Panc1 (cell line): ENCODE measurements around the gene KRTAP16-1. TPM values are rescaled to one million over a fixed set of nuclear protein-coding genes. Genes with fewer than 3 reads are reported as not detected.

ENCODE experiments used
- ATAC-seq: fragments of 200-7000 bp; cut with Tn5 transposase; 2 replicates; pipeline ENCODE4 v1.9.1; 2020; ENCODE audit warnings: mild to moderate bottlenecking, moderate library complexity
- BruUV-seq: library from RNA; stranded (reverse); fragments of 400-500 nt; replicated peaks from 2 replicates; lab custom pipeline; 2021; lab: Mats Ljungman, UMichigan
- CTCF ChIA-PET: fragments of 300-600 bp; sonication (Branson Sonifier 250); formaldehyde crosslinking; loops from one replicate; lab custom pipeline; 2022; ENCODE audit warnings: antibody characterized with exemption; lab: Charles Lee
- POLR2A ChIA-PET: fragments of 300-600 bp; sonication (Branson Sonifier 250); formaldehyde crosslinking; loops from one replicate; lab custom pipeline; 2022; ENCODE audit warnings: antibody characterized with exemption; lab: Charles Lee
- DNase-seq: peaks from one replicate; pipeline ENCODE4 v3.0.0-alpha.2; 2010; ENCODE audit warnings: low read depth, low spot score
- H3K27ac ChIP-seq: 2 replicates; pipeline ENCODE4 v1.5.1; 2011; ENCODE audit warnings: mild to moderate bottlenecking, low read length, inconsistent platforms
- H3K27me3 ChIP-seq: fragments of 200-500 bp; sonication (Bioruptor generic); 2 replicates; pipeline ENCODE4 v1.6.0; 2014; ENCODE audit warnings: low read length, inconsistent platforms; ENCODE audit not compliant: control insufficient read depth, insufficient read depth
- H3K36me3 ChIP-seq: fragments of 200-500 bp; sonication (Bioruptor generic); 2 replicates; pipeline ENCODE4 v1.5.1; 2014; ENCODE audit warnings: inconsistent platforms, mild to moderate bottlenecking, low read length, moderate library complexity; ENCODE audit not compliant: control insufficient read depth, insufficient read depth
- H3K4me1 ChIP-seq: 2 replicates; pipeline ENCODE4 v1.5.1; 2011; ENCODE audit warnings: inconsistent platforms, mild to moderate bottlenecking, low read length, moderate library complexity; ENCODE audit not compliant: control insufficient read depth, insufficient read depth
- H3K4me3 ChIP-seq, 2 experiments: 2 replicates each; pipeline ENCODE4 v1.5.1; 2011 to 2012; ENCODE audit warnings: low read depth in 2 of 2, low read length in 2 of 2, mild to moderate bottlenecking in 2 of 2, inconsistent platforms in 1 of 2, moderate library complexity in 1 of 2
- H3K9me3 ChIP-seq: fragments of 200-500 bp; sonication (Bioruptor generic); 2 replicates; pipeline ENCODE4 v1.5.1; 2014; ENCODE audit warnings: low read depth, mild to moderate bottlenecking, inconsistent platforms, low read length, moderate library complexity; ENCODE audit not compliant: control insufficient read depth, insufficient read depth
- CTCF ChIP-seq: fragments of 450-650 bp; IDR thresholded peaks from 2 replicates; pipeline ENCODE4 v1.5.1; 2017; ENCODE audit warnings: mild to moderate bottlenecking
- POLR2AphosphoS5 ChIP-seq: IDR thresholded peaks from 2 replicates; pipeline ENCODE4 v1.6.1; 2012; ENCODE audit warnings: mild to moderate bottlenecking, low read depth, low read length, moderate library complexity
- REST ChIP-seq, 2 experiments: IDR thresholded peaks; 2 replicates each; pipeline ENCODE4 v1.6.1; 2011 to 2012; ENCODE audit warnings: low read depth in 2 of 2, control low read depth in 1 of 2, low read length in 1 of 2, mild to moderate bottlenecking in 1 of 2, moderate library complexity in 1 of 2; ENCODE audit not compliant: insufficient read depth in 1 of 2
- SIN3A ChIP-seq: IDR thresholded peaks from 2 replicates; pipeline ENCODE4 v1.6.1; 2012; ENCODE audit warnings: low read depth, mild to moderate bottlenecking, low read length, moderate library complexity, borderline replicate concordance; ENCODE audit not compliant: insufficient read depth
- TCF7L2 ChIP-seq: IDR thresholded peaks from 2 replicates; pipeline ENCODE4 v1.6.1; 2011; ENCODE audit warnings: mild to moderate bottlenecking, low read depth, low read length, inconsistent platforms
- in situ Hi-C: cut with HindIII; loops from 2 replicates; pipeline ENCODE4 v1.10.0; 2016; ENCODE audit warnings: low sequenced_read_pairs, low pct_unique_long_range_greater_than_20kb
- intact Hi-C: fragments of 100-400 bp; cut with micrococcal nuclease; formaldehyde crosslinking; loops from one replicate; pipeline ENCODE4 v1.10.0; 2022; ENCODE audit not compliant: unreplicated experiment
- total RNA-seq: library from RNA; stranded (reverse); gene quantifications from one replicate; pipeline ENCODE4 v1.2.1, GENCODE V29; 2021; ENCODE audit not compliant: unreplicated experiment

Gene KRTAP16-1
- total RNA-seq, 1 experiment from 2014 or later = not detected

GRCh38 chr17:41322903-41323895 lies 14.1 kb upstream of the KRTAP16-1 start:
- Histone ChIP-seq H3K36me3 (no peaks in the 10 kb centered on the region), H3K4me1 (no peaks in the 10 kb centered on the region), H3K9me3 (0 out of 2 replicates have a peak, but pooled peaks cover 2% of the 10 kb centered on the region), H3K27me3 (no peaks in the 10 kb centered on the region), H3K27ac (no peak overlapping the region), H3K4me3 (no peak overlapping the region)
- DNase-seq (no peak), ATAC-seq (no peak)
- CTCF ChIA-PET = interaction anchor here (1.0 to 2.6 kb wide), 4 partner anchors 11 to 413 kb away, joined by 3 to 11 read pairs (median 8); no protein-coding TSS in a partner anchor
- no peak for TF ChIP-seq REST (IDR thresholded peaks at IDR 0.05; ENCODE audit: insufficient read depth in 1 of 2, low read depth in 2 of 2, low read length in 1 of 2)
- TF ChIP-seq CTCF = no peak
- no peak for TF ChIP-seq POLR2AphosphoS5
- TF ChIP-seq TCF7L2 = no peak
- no peak for TF ChIP-seq SIN3A
- POLR2A ChIA-PET = interaction anchor here (0.6 kb wide), 1 partner anchor 33 kb away, joined by 3 read pairs; no protein-coding TSS in a partner anchor
- no TSS peak for BruUV-seq
- intact Hi-C loops (loop anchor here (1.0 to 10.0 kb wide), 2 partner anchors 342 to 414 kb away; no protein-coding TSS in a partner anchor), in situ Hi-C loops (no loop called here)

- no peaks in the 10 kb centered on the region for H3K36me3 ChIP-seq
- no peaks in the 10 kb centered on the region for H3K27me3 ChIP-seq
- H3K4me3 ChIP-seq = no peak overlapping the region
- POLR2A ChIA-PET = interaction anchor here (0.6 kb wide), 1 partner anchor 34 kb away, joined by 3 read pairs; no protein-coding TSS in a partner anchor
- intact Hi-C loops (loop anchor here (1.0 to 10.0 kb wide), 2 partner anchors 343 to 413 kb away; no protein-coding TSS in a partner anchor), in situ Hi-C loops (no loop called here)
- H3K4me1 ChIP-seq = no peaks in the 10 kb centered on the region
- TF ChIP-seq CTCF (peak; percentile 89), REST (IDR thresholded peaks at IDR 0.05; ENCODE audit: insufficient read depth in 1 of 2, low read depth in 2 of 2, low read length in 1 of 2) (no peak), TCF7L2 (peak; percentile 57)
- peak; percentile 57 for DNase-seq
- no TSS peak for BruUV-seq
- ATAC-seq = peak; percentile 72
- CTCF ChIA-PET = interaction anchor here (0.6 to 2.6 kb wide), 7 partner anchors 12 to 412 kb away, joined by 3 to 12 read pairs (median 4); no protein-coding TSS in a partner anchor
- H3K9me3 ChIP-seq = 0 out of 2 replicates have a peak, but pooled peaks cover 2% of the 10 kb centered on the region
- H3K27ac ChIP-seq = no peak overlapping the region
Observed at GRCh38 chr17:41322094-41322902, 13.2 kb upstream of the KRTAP16-1 start.
